Epidermal melanocyte (primary cell): ENCODE measurements around the gene DCLRE1A.
"Not testable (repeated sequence)": the region's sequence is repeated elsewhere in the genome, so short reads cannot be mapped to it uniquely, and the experiment has no call there.

Experiments
- DNase-seq: peaks from one replicate; pipeline ENCODE4 v3.0.0; 2011; ENCODE audit warnings: low spot score; ENCODE audit not compliant: insufficient read length

Gene DCLRE1A

GRCh38 chr10:113858541-113858940 lies 4.7 kb upstream of the DCLRE1A start:
- no peak for DNase-seq

- DNase-seq: no peak
Measured at GRCh38 chr10:113857210-113857609, 3.3 kb upstream of the DCLRE1A start.

GRCh38 chr10:113856563-113856962 lies 2.7 kb upstream of the DCLRE1A start:
- no peak for DNase-seq

- DNase-seq: peak; percentile 29
Measured at GRCh38 chr10:113854761-113855588, 1.1 kb upstream of the DCLRE1A start.

GRCh38 chr10:113853578-113854012 lies 287 bp downstream of the DCLRE1A start:
- no peak for DNase-seq

GRCh38 chr10:113849946-113850345 lies 3.9 kb downstream of the DCLRE1A start:
- no peak for DNase-seq

GRCh38 chr10:113849140-113849803 lies 4.6 kb downstream of the DCLRE1A start:
- no peak for DNase-seq

- DNase-seq: no peak
Measured at GRCh38 chr10:113846036-113846435, 7.8 kb downstream of the DCLRE1A start.

GRCh38 chr10:113843972-113844485 lies 9.9 kb downstream of the DCLRE1A start:
- no peak for DNase-seq

- no peak for DNase-seq
Measured at GRCh38 chr10:113842171-113842570, 11.7 kb downstream of the DCLRE1A start.

GRCh38 chr10:113828567-113828966 lies 25.3 kb downstream of the DCLRE1A start:
- not testable (repeated sequence) for DNase-seq

- no peak for DNase-seq
Measured at GRCh38 chr10:113825791-113826190, 28.1 kb downstream of the DCLRE1A start.

- no peak for DNase-seq
Measured at GRCh38 chr10:113823389-113823788, 30.5 kb downstream of the DCLRE1A start.

GRCh38 chr10:113822174-113822573 lies 31.7 kb downstream of the DCLRE1A start:
- no peak for DNase-seq

- not testable (repeated sequence) for DNase-seq
Measured at GRCh38 chr10:113821306-113821705, 32.6 kb downstream of the DCLRE1A start.

- no peak for DNase-seq
Measured at GRCh38 chr10:113820507-113820906, 33.4 kb downstream of the DCLRE1A start.

GRCh38 chr10:113819989-113820388 lies 33.9 kb downstream of the DCLRE1A start:
- DNase-seq: no peak

- DNase-seq: not testable (repeated sequence)
Measured at GRCh38 chr10:113814700-113815099, 39.2 kb downstream of the DCLRE1A start.

- no peak for DNase-seq
Measured at GRCh38 chr10:113808168-113808567, 45.7 kb downstream of the DCLRE1A start.

GRCh38 chr10:113806503-113806902 lies 47.4 kb downstream of the DCLRE1A start:
- DNase-seq: no peak

GRCh38 chr10:113802997-113803396 lies 50.9 kb downstream of the DCLRE1A start:
- DNase-seq: no peak

- no peak for DNase-seq
Measured at GRCh38 chr10:113801569-113801968, 52.3 kb downstream of the DCLRE1A start.
